ENCODE data around the gene PAPPA. TPM values are rescaled to one million over a fixed set of nuclear protein-coding genes. Genes with fewer than 3 reads are reported as not detected.

PAPPA gene
- total and polyA plus RNA-seq, 8 donors: 0.45 to 11.7 (median 1.9) TPM

- H3K4me3 ChIP-seq: no peak overlapping the region
- no peaks in the 10 kb centered on the region for H3K36me3 ChIP-seq
- intact Hi-C loops (cut with DNase I; ENCODE audit: low total_unique reads): no loop called here
- WGBS, 5 donors: 96 to 100% (median 100%) methylated on average over 1 of the region's 1 CpG
- no peak for DNase-seq
- H3K27me3 ChIP-seq: no peaks in the 10 kb centered on the region
- H3K27ac ChIP-seq: no peak overlapping the region
- no peak for TF ChIP-seq EP300 (IDR thresholded peaks at IDR 0.05)
- no peak for TF ChIP-seq POLR2AphosphoS5 (IDR thresholded peaks at IDR 0.05)
- no peak for TF ChIP-seq POLR2A (IDR thresholded peaks at IDR 0.05)
- no peak for TF ChIP-seq CTCF (IDR thresholded peaks at IDR 0.05)
- H3K9me3 ChIP-seq: no peaks in the 10 kb centered on the region
- H3K4me1 ChIP-seq: no peaks in the 10 kb centered on the region
Measured at GRCh38 chr9:116405321-116405720, 251.7 kb downstream of the PAPPA start.

- DNase-seq: peak in 1 of 2 donors; percentile 32
- Histone ChIP-seq H3K27ac (no peak overlapping the region), H3K27me3 (no peaks in the 10 kb centered on the region), H3K4me3 (no peak overlapping the region), H3K36me3 (no peaks in the 10 kb centered on the region), H3K9me3 (no peaks in the 10 kb centered on the region), H3K4me1 (no peaks in the 10 kb centered on the region)
- TF ChIP-seq EP300 (IDR thresholded peaks at IDR 0.05) (no peak), POLR2A (IDR thresholded peaks at IDR 0.05) (no peak), POLR2AphosphoS5 (IDR thresholded peaks at IDR 0.05) (no peak), CTCF (IDR thresholded peaks at IDR 0.05) (no peak)
- 73 to 92% (median 82%) methylated on average over 2 of the region's 2 CpGs for WGBS, 5 donors
- intact Hi-C loops (cut with DNase I; ENCODE audit: low total_unique reads): no loop called here
Measured at GRCh38 chr9:116406469-116406868, 252.9 kb downstream of the PAPPA start.

- no peaks in the 10 kb centered on the region for H3K27me3 ChIP-seq
- intact Hi-C loops (cut with DNase I; ENCODE audit: low total_unique reads): no loop called here
- WGBS, 5 donors: 68 to 89% (median 88%) methylated on average over 2 of the region's 2 CpGs
- H3K9me3 ChIP-seq: no peaks in the 10 kb centered on the region
- H3K4me3 ChIP-seq: no peak overlapping the region
- H3K36me3 ChIP-seq: no peaks in the 10 kb centered on the region
- H3K4me1 ChIP-seq: no peaks in the 10 kb centered on the region
- no peak overlapping the region for H3K27ac ChIP-seq
- TF ChIP-seq EP300 (IDR thresholded peaks at IDR 0.05) (no peak), CTCF (IDR thresholded peaks at IDR 0.05) (no peak), POLR2A (IDR thresholded peaks at IDR 0.05) (no peak), POLR2AphosphoS5 (IDR thresholded peaks at IDR 0.05) (no peak)
- no peak for DNase-seq
Measured at GRCh38 chr9:116409129-116409528, 255.5 kb downstream of the PAPPA start.

- Histone ChIP-seq H3K36me3 (no peaks in the 10 kb centered on the region), H3K27ac (no peak overlapping the region), H3K4me1 (no peaks in the 10 kb centered on the region), H3K27me3 (no peaks in the 10 kb centered on the region), H3K9me3 (no peaks in the 10 kb centered on the region), H3K4me3 (no peak overlapping the region)
- no peak for DNase-seq
- WGBS, 5 donors: 80 to 90% (median 86%) methylated on average over 6 of the region's 6 CpGs
- intact Hi-C loops (cut with DNase I; ENCODE audit: low total_unique reads): no loop called here
- TF ChIP-seq POLR2AphosphoS5 (IDR thresholded peaks at IDR 0.05) (no peak), EP300 (IDR thresholded peaks at IDR 0.05) (no peak), CTCF (IDR thresholded peaks at IDR 0.05) (no peak), POLR2A (IDR thresholded peaks at IDR 0.05) (no peak)
Measured at GRCh38 chr9:116409638-116410037, 256.0 kb downstream of the PAPPA start.
